Osteocyte (in vitro differentiated cells): ENCODE measurements around the gene OSMR. TPM values are rescaled to one million over a fixed set of nuclear protein-coding genes. Genes with fewer than 3 reads are reported as not detected.
A peak's percentile ranks its signal among the peaks of the same experiment; 100 is the strongest.

Source experiments
- DNase-seq: peaks from one replicate; pipeline ENCODE4 v3.0.0; 2021; ENCODE audit warnings: mixed read lengths; ENCODE audit not compliant: unreplicated experiment; ENCODE audit errors: extremely low spot score
- H3K27ac Mint-ChIP-seq: one replicate; pipeline ENCODE4 v1.8.0; 2021; ENCODE audit warnings: mild to moderate bottlenecking, mixed read lengths; ENCODE audit not compliant: unreplicated experiment
- H3K27me3 Mint-ChIP-seq: one replicate; pipeline ENCODE4 v1.8.0; 2021; ENCODE audit warnings: mixed read lengths; ENCODE audit not compliant: unreplicated experiment
- H3K36me3 Mint-ChIP-seq: one replicate; pipeline ENCODE4 v1.8.0; 2021; ENCODE audit warnings: mixed read lengths; ENCODE audit not compliant: unreplicated experiment
- H3K4me1 Mint-ChIP-seq: one replicate; pipeline ENCODE4 v1.8.0; 2021; ENCODE audit warnings: mixed read lengths; ENCODE audit not compliant: unreplicated experiment
- H3K4me3 Mint-ChIP-seq: one replicate; pipeline ENCODE4 v1.8.0; 2021; ENCODE audit warnings: mild to moderate bottlenecking, moderate library complexity, mixed read lengths; ENCODE audit not compliant: unreplicated experiment
- H3K9me3 Mint-ChIP-seq: one replicate; pipeline ENCODE4 v1.8.0; 2021; ENCODE audit warnings: mixed read lengths; ENCODE audit not compliant: unreplicated experiment
- total RNA-seq: library from RNA; stranded (reverse); gene quantifications from 2 replicates; pipeline ENCODE4 v1.2.1, GENCODE V29; 2021
- TF ChIP-seq, protein P1 (sequence below): fragments of 200-600 bp; sonication (generic); IDR thresholded peaks from 2 replicates; pipeline ENCODE4 v1.5.0; 2021; ENCODE audit warnings: antibody characterized with exemption, mild to moderate bottlenecking, moderate library complexity

Gene OSMR
- total RNA-seq, 1 donor from 2014 or later, result 33.1 TPM

DNA sequence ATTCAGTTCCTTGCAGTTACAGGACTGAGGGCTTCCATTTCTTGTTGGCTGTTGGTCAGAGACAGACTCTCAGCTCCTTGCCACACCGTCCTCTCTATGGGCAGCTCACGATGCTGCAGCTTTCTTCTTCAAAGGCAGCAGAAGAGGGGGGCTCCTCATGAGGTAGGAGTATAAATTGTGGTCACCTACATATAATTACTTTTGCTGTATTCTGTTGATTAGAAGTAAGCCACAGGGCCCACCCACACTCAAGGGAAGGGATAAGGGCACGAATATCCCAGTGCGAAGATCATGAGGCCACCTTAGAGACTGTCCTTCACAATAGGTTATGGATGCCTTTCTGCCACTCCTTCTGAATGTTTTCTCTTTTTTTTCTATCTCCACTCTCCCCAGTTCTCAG, 43.7 kb upstream of the OSMR start:
- Mint-ChIP-seq H3K4me3 (no peak overlapping the region), H3K9me3 (no peaks in the 10 kb centered on the region), H3K36me3 (no peaks in the 10 kb centered on the region), H3K4me1 (peaks cover 17% of the 10 kb centered on the region), H3K27ac (no peak overlapping the region), H3K27me3 (peaks cover 6% of the 10 kb centered on the region)
- TF ChIP-seq, protein P1, sequence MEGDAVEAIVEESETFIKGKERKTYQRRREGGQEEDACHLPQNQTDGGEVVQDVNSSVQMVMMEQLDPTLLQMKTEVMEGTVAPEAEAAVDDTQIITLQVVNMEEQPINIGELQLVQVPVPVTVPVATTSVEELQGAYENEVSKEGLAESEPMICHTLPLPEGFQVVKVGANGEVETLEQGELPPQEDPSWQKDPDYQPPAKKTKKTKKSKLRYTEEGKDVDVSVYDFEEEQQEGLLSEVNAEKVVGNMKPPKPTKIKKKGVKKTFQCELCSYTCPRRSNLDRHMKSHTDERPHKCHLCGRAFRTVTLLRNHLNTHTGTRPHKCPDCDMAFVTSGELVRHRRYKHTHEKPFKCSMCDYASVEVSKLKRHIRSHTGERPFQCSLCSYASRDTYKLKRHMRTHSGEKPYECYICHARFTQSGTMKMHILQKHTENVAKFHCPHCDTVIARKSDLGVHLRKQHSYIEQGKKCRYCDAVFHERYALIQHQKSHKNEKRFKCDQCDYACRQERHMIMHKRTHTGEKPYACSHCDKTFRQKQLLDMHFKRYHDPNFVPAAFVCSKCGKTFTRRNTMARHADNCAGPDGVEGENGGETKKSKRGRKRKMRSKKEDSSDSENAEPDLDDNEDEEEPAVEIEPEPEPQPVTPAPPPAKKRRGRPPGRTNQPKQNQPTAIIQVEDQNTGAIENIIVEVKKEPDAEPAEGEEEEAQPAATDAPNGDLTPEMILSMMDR, result no peak
- DNase-seq, result no peak

DNA sequence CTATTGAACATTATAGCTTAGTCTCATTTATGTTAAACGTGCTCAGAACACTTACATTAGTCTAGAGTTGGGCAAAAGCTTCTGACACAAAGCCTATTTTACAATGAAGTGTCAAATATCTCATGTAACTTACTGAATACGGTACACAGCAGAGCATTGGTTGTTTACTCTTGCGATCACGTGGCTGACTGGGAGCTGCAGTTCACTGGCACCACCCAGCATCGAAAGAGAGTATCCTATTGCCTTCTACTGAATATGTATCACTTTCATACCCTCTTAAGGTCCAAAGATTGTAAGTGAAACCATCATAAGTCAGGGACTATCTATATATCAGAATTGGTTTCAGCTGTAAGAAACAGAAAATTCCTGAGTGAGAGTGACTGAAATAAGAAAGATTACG, 42.6 kb upstream of the OSMR start:
- Mint-ChIP-seq H3K9me3 (no peaks in the 10 kb centered on the region), H3K27me3 (peaks cover 6% of the 10 kb centered on the region), H3K4me1 (peaks cover 28% of the 10 kb centered on the region), H3K36me3 (no peaks in the 10 kb centered on the region), H3K27ac (no peak overlapping the region), H3K4me3 (no peak overlapping the region)
- no peak for DNase-seq
- TF ChIP-seq, protein P1, result no peak

DNA sequence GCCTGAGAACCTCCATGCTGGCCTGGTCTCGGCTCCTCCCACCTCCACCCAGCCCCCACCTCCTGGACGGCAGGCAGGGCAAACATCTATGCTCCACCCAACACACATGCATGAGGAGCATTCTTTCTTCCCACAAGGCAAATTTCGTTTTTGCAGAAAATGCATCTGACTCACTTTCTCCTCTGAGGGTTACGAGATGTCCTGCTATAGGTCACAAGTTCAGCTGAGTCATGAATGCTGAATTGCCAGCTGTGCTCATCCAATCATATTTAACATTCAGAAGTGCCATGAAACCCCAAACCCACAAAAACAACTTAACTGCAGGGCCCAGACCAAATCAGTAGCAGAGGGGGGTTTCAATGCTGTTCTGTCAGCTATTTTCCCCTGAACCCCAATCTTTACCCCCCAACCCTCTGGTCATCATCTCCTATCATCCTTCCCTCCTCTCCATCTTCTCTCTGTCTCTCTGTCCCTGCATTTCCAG, 39.0 kb upstream of the OSMR start:
- DNase-seq, result no peak
- Mint-ChIP-seq H3K9me3 (no peaks in the 10 kb centered on the region), H3K4me3 (peak overlapping the region; percentile 28), H3K4me1 (peaks cover 43% of the 10 kb centered on the region), H3K27ac (peak overlapping the region; percentile 43), H3K36me3 (no peaks in the 10 kb centered on the region), H3K27me3 (no peaks in the 10 kb centered on the region)
- TF ChIP-seq, protein P1, result no peak

DNA sequence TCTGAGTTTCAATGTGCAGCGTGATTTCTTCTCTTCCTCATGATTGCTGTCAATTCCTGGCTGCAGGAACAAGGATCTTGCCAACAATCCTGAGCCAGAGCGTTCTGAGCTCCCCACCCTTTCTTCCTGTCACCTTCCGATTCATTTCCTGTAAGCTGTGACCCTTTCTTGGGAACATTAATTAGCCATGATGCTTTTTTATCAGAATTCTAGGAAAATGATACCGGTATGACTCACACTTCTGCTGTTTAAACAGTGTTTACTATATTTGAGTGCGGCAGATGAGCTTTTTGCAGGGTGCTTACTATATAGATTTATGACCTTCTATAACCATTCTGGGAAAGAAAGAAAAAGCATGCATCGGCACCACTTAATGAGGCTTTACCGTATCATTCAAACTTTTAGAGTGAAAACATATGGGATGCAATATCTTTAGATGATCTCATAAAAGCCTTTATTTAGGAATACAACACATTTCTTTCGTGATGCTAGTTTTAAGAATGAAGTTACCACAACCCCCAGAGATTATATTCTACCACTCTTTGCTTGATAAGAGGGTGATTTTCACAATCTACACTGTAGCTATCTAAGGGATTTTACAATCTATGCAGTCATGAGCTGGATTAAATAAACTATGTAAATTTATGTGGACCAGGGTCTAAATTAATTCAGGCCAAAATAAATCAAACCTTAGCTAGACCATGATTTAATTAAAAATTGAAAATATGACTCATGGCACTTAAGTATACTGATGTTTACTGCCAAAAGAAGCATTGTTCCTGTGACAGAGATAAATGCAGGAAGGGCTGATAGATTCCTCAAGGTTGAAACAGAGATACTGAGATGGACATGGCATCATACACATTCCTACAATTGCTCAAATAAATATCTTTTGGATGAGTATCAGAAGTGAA, 38.0 kb upstream of the OSMR start:
- Mint-ChIP-seq H3K36me3 (no peaks in the 10 kb centered on the region), H3K9me3 (no peaks in the 10 kb centered on the region), H3K4me1 (peaks cover 43% of the 10 kb centered on the region), H3K4me3 (no peak overlapping the region), H3K27me3 (no peaks in the 10 kb centered on the region), H3K27ac (peak overlapping the region; percentile 20)
- DNase-seq, result no peak
- TF ChIP-seq, protein P1, result no peak

DNA sequence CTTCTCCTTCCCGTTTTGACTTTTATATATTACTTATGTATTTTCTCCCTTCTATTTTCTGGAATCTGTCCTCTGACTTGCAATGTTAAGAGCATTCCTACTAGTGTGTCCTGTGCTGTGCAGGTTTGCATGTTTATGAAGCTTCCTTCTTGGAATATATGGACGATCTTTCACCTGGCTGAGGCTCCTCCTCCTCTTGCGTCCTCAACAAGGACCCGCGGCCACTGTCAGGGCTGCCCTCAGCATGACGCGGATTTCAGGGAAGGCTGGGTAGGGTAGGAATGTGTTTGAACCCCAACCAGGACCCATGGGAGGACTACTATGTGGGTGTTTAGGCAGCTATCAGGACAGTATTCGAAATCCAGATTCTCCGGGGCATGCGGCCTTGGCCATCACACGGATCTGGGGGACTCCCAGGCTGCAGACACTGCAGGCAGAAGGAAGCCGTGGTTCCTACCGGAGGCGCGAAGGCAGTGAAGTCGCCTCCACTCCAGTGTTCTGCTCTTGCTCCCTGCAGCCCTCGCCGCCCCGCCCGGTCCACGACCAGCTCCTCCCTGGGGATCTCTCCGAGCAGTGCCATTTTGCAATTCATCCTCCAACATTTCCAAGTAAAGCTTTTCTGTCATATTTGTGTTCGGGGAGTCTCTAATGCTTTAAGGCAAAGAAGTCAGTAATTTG, 37.0 kb upstream of the OSMR start:
- no peak overlapping the region for H3K4me3 Mint-ChIP-seq
- no peaks in the 10 kb centered on the region for H3K36me3 Mint-ChIP-seq
- no peak for DNase-seq
- H3K4me1 Mint-ChIP-seq, result peaks cover 43% of the 10 kb centered on the region
- H3K27ac Mint-ChIP-seq, result no peak overlapping the region
- no peaks in the 10 kb centered on the region for H3K27me3 Mint-ChIP-seq
- no peaks in the 10 kb centered on the region for H3K9me3 Mint-ChIP-seq
- TF ChIP-seq, protein P1, result no peak
